ENCODE results near the gene DDX52.
"Not testable (repeated sequence)": the region's sequence is repeated elsewhere in the genome, so short reads cannot be mapped to it uniquely, and the experiment has no call there.

Gene DDX52

DNA sequence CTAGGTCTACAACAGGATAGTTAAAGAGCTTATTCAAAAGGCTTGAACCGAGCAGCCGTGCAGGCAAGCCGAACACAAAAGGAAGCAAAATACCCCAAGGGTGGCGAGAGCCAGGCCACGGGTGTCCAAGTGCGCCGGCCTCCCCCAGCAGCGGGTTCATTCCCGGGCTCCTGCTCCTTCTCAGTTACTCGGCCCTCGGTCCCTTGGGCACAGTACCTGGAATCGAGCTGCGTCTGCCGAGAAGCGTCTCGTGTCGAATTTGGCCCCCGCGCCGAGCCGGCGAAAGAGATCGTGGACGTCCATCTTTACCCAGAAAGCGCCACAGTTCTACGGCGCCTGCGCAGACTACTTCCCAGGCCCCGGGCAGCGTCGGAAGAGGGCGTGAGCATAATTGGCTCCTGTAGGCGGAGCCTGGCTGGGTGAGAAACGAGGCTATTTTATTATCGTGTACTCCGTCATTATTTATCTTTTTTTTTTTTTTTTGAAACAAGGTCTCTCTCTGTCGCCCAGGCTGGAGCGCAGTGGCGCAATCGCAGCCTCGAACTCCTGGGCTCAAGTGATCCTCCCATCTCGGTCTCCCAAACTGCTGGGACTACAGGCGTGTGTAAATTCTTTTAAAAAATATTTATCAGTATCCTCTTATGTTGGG is at the start of gene DDX52:
Gene DDX52 (minus strand): TSS at position 329 of the 649 bp plus-strand sequence. CDS start 26 bp downstream, at position 303.
- DNase-seq, result peak; percentile 86 to 90

DNA sequence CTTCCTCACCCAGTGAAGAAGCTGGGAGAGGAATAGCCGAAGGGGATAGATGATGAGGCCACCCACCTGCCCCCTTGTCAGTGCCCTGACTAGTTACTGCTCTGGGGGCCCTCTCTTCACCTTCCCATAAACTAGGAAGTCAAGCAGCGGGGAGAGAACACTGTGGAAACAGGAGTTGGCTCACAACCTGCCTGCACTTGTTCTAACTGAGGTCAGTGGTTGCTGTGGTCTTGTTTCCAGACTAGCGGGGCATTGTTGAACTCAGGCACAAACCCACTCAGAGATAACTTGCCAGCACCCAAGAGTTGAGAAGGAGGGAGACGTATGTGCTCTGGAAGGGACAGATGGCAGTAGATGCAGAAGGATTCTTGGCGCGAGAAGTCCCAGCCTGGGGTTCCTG is 48.6 kb upstream of the DDX52 start:
- DNase-seq, result no peak

DNA sequence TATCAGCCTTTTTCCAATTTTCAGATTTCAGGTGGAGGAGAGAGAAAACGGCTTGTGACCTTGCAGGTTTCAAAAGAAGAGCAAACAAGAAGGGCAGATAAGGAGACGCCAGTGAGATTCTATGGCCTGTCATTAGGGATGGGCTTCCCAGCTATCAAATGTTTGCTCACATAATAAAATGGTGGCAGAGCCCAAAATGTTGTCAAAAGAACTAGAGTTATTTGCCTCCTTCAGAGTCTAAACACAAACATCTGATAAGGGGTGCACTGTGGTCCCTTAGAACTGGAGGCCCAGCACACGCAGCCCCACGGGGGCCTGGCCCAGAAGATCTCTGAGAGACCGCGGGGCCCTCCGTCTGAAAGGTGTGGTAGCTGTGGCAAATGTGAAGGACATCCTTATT is 46.1 kb upstream of the DDX52 start:
- DNase-seq, result no peak

- no peak for DNase-seq
Observed at GRCh38 chr17:37683454-37683984, 40.3 kb upstream of the DDX52 start.

GRCh38 chr17:37682007-37682406 is 38.8 kb upstream of the DDX52 start:
- no peak for DNase-seq

- DNase-seq, result not testable (repeated sequence)
Observed at GRCh38 chr17:37679995-37680394, 36.7 kb upstream of the DDX52 start.

GRCh38 chr17:37678036-37678435 is 34.8 kb upstream of the DDX52 start:
- no peak for DNase-seq

GRCh38 chr17:37677021-37677420 is 33.8 kb upstream of the DDX52 start:
- no peak for DNase-seq

DNA sequence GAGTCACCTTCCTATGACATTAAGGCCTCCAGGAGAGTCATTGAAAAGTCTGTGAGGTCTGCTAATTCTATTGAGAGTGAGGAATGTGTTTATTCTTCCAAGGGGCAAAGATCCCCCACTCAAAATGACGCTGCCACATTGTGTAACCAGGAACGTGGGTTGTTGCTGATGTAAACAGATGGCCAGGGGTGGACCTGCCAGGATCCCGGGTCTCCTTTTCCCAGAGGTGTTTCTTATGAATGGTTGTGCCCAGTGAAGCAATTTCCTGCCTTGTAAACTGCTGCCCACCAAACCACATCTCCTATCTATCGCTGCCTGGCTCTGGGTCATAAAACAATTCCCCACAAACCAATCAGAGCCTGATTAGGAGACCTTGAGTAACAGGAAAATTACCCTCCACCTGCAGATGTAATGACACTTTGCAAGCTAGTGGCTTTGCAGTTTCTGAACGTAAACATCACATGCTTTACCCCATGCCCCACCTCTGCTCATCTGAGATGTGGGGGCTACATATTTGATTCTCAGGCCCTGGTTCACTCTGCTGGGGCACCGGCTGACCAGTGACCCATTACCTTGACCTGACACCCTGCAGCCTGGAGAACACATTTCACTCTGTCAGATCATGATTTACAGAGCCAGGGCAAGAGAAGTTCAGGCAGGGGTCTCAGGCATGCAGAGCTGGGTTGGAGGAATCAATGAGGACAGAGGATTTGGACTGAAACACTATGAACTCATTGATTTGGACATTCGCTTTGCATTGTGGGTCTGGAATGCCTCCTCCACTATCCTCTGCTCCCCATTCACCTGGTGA is 33.1 kb upstream of the DDX52 start:
- DNase-seq, result no peak

DNA sequence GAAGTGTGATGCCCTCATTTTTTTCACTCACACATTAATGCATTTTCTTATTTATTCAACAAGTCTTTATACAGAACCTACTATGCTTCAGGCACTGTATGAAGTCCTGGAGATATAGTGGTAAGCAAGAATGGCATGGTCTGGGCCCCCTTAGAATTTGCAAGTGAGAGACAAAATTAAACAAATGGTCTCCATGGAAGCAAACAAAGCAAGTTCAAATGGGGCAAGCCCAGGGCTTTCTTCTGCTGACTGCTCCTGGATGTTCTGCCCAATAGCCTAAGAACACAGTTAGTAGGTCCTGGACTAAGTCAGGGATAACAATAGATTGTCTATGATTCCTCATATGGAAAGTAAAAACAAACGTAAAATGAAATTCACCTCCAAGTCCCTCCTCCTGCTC is 31.3 kb upstream of the DDX52 start:
- no peak for DNase-seq

DNA sequence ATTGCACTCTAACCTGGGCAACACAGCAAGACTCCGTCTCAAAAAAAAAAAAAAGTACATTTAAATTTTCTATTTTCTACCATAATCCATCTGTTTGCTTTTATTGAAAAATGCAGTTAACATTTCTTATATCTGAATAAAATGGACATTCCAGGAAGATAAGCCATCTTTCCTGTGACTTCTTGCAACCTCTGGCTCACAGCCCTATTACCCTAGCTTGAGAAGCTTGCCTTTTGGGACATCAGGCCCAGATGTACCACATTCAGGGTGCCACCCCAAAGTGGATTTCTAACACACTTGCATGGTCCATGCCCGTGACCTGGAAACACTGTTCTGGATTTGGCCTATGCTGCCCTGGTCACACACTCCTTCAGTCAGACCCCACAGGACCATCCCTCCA is 30.1 kb upstream of the DDX52 start:
- DNase-seq, result no peak

- DNase-seq, result no peak
Observed at GRCh38 chr17:37672548-37673078, 29.4 kb upstream of the DDX52 start.

DNA sequence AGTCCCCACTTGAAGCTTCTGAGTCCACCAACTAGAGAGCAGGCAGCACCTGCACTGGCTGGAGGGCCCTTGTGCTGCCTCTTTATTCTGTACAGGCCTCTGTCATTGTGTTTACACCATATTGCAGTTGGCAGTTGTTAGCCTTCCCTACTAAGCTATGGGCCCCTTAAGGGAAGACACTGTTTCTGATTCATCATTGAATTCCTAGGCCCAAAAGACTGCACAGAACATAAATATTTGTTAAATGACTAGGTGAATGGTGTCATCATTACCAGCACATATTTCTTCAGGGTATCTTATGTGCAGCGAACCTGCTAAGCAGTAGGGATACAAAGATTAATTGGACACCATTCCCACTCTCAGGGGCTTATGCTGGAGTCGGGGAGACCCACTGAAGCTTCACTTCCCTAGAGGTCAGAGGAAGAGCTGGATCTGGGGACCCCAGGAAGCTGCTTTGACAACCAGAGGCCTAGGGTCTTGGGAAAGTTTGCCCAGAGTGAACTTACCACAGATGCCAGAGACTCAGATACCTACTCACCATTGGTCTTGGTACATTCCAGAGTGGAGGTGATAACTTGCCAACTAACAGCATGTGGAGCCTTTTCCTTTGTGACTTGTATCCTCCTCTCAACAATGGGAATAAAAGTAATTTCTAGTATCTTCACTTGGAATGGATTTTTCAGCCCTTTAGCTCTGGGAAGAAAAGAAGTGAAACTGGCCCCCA is 28.7 kb upstream of the DDX52 start:
- no peak for DNase-seq

GRCh38 chr17:37671028-37671823 is 28.0 kb upstream of the DDX52 start:
- DNase-seq, result no peak

- DNase-seq, result no peak
Observed at GRCh38 chr17:37667039-37667438, 23.8 kb upstream of the DDX52 start.

DNA sequence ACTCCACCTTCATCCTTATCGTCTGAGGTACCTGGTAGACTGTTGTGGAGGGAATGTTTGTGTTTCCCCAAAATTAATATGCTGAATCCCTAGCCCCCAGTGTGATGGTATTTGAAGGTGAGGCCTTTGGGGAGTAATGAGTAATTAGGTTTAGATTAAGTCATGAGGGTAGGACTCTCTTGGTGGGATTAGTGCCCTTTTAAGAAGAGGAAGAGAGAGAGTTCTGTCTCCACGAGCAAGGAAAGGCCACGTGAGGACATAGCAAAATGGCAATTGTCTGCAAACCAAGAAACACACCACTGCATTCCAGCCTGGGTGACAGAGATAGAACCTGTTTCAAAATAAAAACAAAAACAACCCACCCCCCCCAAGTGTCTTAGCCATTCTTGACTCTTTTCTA is 21.0 kb upstream of the DDX52 start:
- no peak for DNase-seq

GRCh38 chr17:37662353-37662752 is 19.1 kb upstream of the DDX52 start:
- DNase-seq, result no peak

DNA sequence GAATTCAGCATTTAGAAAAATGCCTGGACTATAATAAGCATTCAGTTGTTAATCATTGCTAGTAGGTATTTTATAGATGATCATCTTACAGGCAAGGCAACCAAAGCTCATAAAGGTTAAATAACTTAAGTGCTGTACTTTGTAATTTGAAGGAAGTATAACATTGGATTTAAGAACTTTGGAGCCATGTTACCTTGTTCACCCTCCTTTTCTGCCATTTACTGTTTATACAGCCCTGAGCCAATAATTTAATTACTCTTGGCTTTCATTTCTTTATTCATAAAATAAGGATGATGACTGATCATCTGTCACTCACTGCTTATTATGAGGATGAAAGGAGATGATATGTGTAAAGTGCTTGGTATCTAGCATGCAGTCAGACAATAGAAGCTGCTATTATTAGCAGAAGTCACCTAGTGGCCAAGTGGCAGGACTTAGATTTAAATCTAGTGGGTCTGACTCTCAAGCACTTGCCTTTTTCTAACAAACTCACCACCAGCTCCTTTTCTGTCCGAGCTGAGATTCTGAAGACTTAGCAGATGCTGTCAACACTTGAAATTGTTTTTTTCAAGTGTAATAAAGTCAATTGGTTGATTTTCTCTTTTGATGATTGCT is 18.3 kb upstream of the DDX52 start:
- no peak for DNase-seq

DNA sequence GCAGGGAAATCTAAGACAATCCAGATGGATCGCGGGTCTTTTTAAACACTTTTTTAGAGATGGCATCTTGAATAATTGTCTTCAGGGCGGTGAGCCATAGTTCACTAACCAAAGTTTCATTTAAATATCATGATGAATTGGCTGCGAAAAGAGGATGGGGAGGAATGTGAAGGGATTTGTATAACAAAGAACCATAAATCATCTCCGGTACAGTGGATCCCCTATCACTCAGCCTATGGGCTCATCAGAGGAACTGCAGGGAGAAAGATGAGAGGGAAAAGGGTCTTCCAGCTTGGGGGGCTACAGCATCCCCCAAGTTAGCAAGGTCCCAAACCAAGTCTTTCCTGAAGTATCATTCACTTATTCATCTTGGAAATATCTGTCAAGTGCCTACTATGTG is 16.7 kb upstream of the DDX52 start:
- no peak for DNase-seq

DNA sequence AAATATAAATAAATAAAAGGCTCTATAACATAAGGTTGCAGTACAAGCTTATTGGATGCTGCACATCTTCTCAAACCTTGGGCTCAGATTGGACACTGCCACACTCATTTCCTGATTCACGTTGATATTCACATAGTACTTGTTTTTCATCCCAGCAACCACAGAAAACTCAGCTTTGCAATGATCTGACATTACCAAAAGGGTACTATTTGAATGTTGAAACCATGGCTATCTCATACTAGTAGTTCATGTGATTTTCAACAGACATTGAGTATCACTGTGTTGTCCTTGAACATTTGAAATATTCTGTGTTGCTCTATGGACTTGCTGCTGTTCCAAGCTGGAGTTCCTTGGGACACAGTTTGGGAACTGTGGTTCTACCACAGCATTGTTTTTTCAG is 14.0 kb upstream of the DDX52 start:
- no peak for DNase-seq

DNA sequence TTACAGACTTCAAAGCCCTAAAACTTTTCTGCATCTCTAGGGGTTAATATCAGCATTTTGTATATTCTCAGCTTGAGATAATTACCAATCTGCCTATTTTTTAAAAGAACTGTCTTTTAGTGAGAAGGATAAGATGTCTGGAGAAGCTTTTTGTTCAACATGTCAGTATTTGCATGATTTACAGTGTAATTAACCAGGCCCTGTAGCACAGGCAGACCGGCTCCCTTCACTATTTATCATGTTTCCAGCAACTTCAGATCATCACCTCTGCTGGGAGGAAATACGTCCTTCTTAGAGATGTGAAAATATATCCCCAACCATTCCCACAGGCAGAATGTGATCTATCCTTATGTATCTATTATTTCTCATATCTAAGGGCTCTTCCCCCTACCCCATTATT is 8.6 kb upstream of the DDX52 start:
- DNase-seq, result no peak

DNA sequence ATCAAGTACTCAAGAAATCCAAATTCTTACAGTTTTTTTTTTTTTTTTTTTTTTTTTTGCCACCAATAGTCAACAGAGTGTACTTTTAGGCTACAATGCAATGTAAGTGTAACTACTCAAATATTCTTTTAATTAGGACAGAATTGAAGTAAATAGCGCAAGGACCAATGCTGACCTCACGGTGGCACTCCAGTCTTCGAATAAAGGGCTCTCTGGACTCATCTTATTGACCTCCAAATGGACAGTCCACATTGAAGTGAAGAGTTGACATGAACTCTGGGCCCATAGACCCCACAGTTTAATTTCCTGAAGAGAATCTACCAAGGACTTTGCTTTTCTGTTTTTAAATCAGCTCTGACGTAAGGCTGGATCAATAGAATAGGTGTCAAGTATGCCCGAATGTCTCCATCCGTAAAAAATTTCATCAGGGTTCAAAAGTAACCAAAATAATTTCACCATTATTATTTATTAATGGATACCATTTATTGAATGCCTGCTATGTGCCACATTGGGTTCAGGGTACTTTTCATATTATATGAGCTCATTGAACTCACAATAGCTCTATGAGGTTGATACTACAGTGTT is 7.3 kb upstream of the DDX52 start:
- no peak for DNase-seq

All from activated CD4-positive, alpha-beta T cell treated with anti-CD3 and anti-CD28 coated beads, Interleukin-2, amount 50 U/mL, for 48 hours (primary cell).